SK-N-SH (cell line): ENCODE results near the gene UTP3.

Source experiments
- CHD2 ChIP-seq: fragments of 150-350 bp; IDR thresholded peaks from 2 replicates; pipeline ENCODE4 v1.6.1; 2018; ENCODE audit warnings: low read length; ENCODE audit not compliant: partially characterized antibody
- CTCF ChIP-seq: fragments of 200-600 bp; sonication (generic); IDR thresholded peaks from 2 replicates; pipeline ENCODE4 v1.6.1; 2017; ENCODE audit warnings: antibody characterized with exemption, mild to moderate bottlenecking, moderate library complexity
- JUND ChIP-seq: IDR thresholded peaks from 2 replicates; pipeline ENCODE4 v1.4.0; 2012
- MXI1 ChIP-seq: IDR thresholded peaks from 2 replicates; pipeline ENCODE4 v1.6.1; 2012; ENCODE audit warnings: mild to moderate bottlenecking, low read depth, low read length, improper control_type of control experiment
- NRF1 ChIP-seq: IDR thresholded peaks from 2 replicates; pipeline ENCODE4 v1.6.1; 2012; ENCODE audit warnings: low read depth, mild to moderate bottlenecking, low read length
- POLR2AphosphoS5 ChIP-seq: IDR thresholded peaks from 2 replicates; pipeline ENCODE4 v1.6.1; 2012; ENCODE audit warnings: low read depth, low read length
- RAD21 ChIP-seq: IDR thresholded peaks from 2 replicates; pipeline ENCODE4 v1.6.1; 2012; ENCODE audit warnings: mild to moderate bottlenecking, low read length
- TCF12 ChIP-seq: IDR thresholded peaks from 2 replicates; pipeline ENCODE4 v1.4.0; 2012
- USF1 ChIP-seq: IDR thresholded peaks from 2 replicates; pipeline ENCODE4 v1.4.0; 2012; ENCODE audit warnings: low read depth, borderline replicate concordance
- YY1 ChIP-seq: IDR thresholded peaks from 2 replicates; pipeline ENCODE4 v1.4.0; 2012; ENCODE audit warnings: low read depth, mild to moderate bottlenecking
- TF ChIP-seq, protein P1 (sequence below): IDR thresholded peaks from 2 replicates; pipeline ENCODE4 v1.4.0; 2012; ENCODE audit warnings: low read depth
- TF ChIP-seq, protein P2 (sequence below): IDR thresholded peaks from 2 replicates; pipeline ENCODE4 v1.6.1; 2012; ENCODE audit warnings: mild to moderate bottlenecking, low read depth, low read length, moderate library complexity
- TF ChIP-seq, protein P3 (sequence below): fragments of 150-350 bp; IDR thresholded peaks from 2 replicates; pipeline ENCODE4 v1.6.1; 2017; ENCODE audit warnings: antibody characterized with exemption, low read length, low read depth, borderline replicate concordance

- TF ChIP-seq CHD2 (no peak), JUND (no peak), CTCF (no peak), RAD21 (no peak), NRF1 (no peak), USF1 (no peak), TCF12 (no peak), POLR2AphosphoS5 (no peak), YY1 (no peak), MXI1 (no peak)
- TF ChIP-seq, protein P1, sequence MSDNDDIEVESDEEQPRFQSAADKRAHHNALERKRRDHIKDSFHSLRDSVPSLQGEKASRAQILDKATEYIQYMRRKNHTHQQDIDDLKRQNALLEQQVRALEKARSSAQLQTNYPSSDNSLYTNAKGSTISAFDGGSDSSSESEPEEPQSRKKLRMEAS, result no peak
- TF ChIP-seq, protein P2, sequence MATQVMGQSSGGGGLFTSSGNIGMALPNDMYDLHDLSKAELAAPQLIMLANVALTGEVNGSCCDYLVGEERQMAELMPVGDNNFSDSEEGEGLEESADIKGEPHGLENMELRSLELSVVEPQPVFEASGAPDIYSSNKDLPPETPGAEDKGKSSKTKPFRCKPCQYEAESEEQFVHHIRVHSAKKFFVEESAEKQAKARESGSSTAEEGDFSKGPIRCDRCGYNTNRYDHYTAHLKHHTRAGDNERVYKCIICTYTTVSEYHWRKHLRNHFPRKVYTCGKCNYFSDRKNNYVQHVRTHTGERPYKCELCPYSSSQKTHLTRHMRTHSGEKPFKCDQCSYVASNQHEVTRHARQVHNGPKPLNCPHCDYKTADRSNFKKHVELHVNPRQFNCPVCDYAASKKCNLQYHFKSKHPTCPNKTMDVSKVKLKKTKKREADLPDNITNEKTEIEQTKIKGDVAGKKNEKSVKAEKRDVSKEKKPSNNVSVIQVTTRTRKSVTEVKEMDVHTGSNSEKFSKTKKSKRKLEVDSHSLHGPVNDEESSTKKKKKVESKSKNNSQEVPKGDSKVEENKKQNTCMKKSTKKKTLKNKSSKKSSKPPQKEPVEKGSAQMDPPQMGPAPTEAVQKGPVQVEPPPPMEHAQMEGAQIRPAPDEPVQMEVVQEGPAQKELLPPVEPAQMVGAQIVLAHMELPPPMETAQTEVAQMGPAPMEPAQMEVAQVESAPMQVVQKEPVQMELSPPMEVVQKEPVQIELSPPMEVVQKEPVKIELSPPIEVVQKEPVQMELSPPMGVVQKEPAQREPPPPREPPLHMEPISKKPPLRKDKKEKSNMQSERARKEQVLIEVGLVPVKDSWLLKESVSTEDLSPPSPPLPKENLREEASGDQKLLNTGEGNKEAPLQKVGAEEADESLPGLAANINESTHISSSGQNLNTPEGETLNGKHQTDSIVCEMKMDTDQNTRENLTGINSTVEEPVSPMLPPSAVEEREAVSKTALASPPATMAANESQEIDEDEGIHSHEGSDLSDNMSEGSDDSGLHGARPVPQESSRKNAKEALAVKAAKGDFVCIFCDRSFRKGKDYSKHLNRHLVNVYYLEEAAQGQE, result no peak
- TF ChIP-seq, protein P3, sequence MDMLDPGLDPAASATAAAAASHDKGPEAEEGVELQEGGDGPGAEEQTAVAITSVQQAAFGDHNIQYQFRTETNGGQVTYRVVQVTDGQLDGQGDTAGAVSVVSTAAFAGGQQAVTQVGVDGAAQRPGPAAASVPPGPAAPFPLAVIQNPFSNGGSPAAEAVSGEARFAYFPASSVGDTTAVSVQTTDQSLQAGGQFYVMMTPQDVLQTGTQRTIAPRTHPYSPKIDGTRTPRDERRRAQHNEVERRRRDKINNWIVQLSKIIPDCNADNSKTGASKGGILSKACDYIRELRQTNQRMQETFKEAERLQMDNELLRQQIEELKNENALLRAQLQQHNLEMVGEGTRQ, result no peak
Observed at GRCh38 chr4:70714079-70714887, 26.0 kb downstream of the UTP3 start.
